Stimulated activated CD8-positive, alpha-beta memory T cell treated with anti-CD3 and anti-CD28 coated beads, Interleukin-15, amount 100 ng/mL, for 48 hours (primary cell): ENCODE results near the gene PARP1.
"Not testable (repeated sequence)": the region's sequence is repeated elsewhere in the genome, so short reads cannot be mapped to it uniquely, and the experiment has no call there.

Source experiments
- DNase-seq, 2 donors: peaks; one replicate each; pipeline ENCODE4 v3.0.0-alpha.2; 2020; ENCODE audit warnings: low read depth in 2 of 2

The PARP1 gene

DNA sequence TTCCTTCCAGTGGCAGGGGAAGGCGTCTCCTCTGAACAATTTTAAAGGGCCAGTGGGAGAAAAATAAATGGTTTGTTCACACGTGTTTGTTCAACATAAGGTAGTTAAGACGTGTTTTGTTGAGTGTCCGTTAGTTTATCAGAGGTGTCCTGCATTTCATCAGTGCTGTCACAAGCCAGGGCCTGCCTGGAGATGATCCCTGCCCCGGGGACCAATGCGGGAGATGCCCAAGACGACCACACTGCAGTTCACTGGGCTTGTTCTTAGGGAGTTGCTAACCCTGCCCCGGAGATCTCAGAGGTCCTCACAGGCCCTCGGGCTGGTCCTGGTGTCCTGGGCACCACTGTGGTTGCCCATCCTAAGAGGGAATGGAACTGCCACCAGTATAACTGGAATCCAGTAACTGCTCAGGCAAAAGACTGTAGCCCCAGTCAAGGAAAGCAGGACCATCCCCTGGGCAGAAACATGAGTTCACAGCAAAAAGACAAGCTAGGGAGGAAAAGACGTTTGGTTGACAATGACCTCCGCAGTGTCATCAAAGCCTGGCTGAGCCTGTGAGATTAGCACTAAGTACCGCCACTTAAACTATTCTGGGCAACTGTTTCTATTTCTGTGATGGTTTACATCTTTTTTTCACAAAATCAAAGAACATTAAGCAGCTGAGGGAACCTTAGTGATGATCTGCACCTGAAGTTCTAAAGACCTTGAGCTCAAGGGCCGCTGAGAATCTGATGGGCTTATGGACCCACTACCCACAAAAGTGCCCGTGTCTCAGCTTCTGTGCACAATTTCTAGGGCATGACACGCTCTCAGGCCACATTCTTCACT lies 54.0 kb downstream of the PARP1 start:
- DNase-seq = no peak

DNA sequence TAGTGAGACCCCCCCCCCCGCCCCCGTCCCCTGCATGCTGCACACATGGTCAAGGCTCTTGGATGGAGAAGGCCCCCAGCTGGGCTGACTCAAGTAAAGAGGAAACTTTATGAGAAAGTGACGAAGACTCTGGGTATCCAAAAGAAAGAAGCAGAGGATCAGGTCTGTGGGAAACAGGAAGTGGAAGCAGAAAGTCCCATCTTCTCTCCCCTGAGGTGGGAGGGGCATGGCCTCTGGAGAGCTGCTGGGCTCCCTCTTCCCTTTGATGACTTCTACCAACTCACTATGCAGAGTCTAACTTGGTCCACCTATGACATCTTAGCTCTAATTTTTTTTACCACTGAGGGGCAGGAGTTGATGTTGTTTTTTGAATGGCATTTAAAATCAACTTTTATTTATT lies 56.2 kb downstream of the PARP1 start:
- DNase-seq = no peak

DNA sequence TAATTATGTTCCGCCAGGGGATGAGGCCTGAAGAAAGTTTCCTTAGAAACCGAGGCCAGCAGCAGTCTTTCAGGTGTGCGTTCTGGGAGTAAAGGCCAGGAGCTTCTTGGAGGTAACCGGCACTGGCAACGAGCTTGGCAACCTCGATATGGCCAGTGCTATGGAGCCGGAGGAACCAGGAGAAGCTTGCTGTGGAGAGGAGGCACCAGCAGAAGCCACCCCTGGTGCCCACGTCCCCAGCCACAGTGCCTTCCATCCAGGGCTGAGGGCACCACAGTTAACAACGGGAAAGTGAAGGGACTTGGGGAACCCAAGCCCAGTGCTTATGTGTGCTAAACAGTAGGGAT lies 57.4 kb downstream of the PARP1 start:
- DNase-seq = no peak

DNA sequence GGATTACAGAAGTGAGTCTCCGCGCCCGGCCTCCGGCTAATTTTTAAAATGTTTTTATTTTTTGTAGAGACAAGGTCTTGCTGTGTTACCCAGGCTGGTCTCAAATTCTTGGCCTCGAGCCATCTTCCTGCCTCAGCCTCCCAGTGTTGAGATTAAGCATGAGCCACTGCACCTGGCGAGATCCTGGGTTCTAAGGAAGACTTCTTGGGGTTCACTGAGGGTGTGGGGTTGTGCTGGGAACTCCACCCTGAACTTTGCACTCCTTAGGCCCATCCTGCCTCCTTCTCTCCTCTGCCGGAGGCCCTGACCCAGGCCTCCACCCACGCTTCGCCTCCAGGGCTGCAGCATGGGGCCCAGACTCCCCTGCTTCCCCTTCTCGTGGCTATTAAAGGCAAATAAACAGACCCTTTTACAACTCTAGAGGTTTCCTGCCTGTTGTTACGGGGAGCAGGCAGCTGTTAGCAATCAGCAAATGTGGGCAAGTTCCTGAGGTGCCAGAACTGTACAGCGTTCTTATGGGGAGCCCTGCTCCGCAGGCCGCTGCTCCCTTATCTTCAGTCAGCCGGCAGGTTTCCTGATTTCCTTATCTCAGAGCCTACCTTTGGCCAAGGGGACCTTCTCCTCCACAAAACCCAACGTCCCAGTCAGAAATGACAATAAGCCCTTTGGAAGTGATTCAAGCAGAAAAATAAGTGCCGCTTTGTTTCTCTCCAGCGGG lies 57.9 kb downstream of the PARP1 start:
- no peak for DNase-seq

DNA sequence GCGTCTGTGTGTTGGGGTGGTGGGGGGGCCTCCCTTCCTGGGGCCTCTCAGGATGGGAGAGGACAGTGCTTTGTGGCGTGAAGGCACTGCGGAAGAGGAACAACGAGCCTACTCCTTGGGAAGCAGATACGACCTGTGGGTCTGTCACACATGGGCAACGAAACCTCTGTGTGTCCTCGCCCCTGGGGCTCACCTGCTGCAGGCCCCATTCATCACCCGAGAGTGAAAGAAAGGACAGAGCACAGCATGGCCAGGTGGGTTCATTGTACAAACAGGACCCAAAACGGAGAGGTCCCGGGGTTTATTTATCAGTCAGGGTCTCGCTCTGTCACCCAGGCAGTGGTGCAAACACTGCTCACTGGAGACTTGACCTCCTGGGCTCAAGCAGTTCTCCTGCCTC lies 58.8 kb downstream of the PARP1 start:
- no peak for DNase-seq

DNA sequence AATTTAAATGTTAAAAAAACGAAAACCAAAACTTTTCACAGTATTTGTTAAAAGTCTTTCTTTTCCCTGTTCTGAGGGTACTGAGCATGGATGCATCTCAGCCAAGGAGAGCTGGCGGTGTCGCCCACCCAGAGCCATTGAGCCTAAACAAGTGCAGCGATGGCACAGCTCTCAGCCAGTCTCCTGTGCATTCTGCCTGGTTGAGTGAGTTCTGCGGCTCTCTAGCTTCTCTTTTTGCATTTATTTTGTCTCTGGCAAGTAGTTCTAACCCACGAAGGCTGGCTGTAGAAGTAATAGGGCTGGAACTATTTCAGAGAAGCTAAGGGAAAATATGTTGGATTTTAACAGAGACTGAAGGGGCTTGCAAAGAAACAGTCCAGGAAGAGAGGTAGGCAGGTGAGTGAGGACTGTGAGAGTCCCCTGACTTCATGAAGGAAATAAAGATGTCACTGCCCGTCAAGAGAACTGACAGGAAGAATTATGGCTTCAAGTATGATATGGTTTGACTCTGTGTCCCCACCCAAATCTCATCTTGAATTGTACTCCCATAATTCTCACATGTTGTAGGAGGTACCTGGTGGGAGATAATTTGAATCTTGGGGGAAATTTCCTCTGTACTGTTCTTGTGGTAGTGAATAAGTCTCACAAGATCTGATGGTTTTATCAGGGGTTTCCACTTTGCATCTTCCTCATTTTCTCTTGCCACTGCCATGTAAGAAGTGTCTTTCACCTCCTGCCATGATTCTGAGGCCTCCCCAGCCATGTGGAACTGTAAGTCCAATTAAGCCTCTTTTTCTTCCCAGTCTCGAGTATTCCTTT lies 63.2 kb downstream of the PARP1 start:
- no peak for DNase-seq

DNA sequence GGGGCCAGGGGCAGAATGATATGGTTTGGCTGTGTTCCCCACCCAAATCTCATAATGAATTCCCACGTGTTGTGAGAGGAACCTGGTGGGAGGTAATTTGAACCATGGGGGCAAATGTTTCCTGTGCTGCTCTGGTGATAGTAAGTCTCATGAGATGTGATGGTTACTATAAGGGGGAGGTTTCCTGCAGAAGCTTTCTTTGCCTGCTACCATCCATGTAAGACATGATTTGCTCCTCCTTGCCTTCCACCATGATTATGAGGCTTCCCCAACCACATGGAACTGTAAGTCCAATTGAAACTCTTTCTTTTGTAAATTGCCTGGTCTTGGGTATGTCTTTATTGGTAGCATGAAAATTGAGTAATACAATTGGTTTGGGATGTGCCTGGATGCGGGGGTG lies 65.2 kb downstream of the PARP1 start:
- DNase-seq = no peak

DNA sequence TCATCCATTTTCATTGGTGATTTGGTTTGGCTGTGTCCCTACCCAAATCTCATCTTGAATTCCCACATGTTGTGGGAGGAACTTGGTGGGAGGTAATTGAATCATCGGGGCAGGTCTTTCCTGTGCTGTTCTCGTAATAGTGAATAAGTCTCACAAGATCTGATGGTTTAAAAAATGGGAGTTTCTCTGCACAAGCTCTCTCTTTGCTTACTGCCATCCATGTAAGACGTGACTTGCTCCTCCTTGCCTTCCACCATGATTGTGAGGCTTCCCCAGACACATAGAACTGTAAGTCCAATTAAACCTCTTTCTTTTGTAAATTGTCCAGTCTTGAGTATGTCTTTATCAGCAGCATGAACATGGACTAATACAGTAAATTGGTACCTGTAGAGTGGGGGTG lies 67.8 kb downstream of the PARP1 start:
- DNase-seq = not testable (repeated sequence)

DNA sequence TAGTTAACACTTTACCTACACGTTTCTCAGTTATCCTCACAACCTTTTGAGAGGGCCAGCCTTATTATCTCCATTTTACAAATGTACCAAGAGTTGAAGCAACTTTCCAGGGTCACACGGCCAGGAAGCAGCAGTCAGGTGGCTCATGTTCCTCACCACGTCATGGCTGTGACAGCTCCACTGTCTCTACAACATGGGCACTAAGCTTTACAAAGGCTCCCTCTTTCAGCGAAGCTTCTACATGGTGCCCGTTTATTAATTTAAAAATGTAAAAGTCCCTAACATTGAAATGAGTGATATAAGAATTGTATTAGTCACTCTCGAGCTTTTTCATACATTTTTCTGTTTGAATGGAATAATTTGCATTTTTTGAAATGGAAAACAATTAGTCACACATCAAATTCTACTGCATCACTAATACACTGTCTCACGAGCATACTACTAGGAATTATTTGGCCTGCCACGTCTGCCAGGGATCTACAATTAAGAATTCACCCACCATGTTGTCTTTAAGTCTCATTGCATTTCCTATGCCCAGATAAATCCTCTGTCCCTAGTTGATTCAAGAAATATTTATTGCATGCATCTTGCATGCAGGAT lies 70.5 kb downstream of the PARP1 start:
- no peak for DNase-seq

DNA sequence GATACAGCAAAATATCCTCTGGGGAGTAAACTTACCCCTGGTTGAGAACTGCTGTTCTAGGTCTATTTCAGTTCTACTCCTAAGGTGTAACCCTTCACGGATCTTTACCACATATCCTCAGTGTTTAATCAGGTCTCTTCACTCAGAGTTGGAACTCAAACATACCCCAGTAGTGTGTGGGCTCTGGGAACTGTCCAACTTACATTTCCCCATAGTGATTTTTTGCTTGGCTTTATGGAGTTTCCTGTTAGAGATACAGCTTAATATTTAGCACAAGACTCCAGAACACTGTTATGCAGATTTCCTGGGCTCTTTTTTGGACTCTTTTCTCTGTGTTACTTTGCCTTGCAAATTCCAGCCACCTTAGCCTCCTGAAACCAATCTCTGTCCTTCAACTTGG lies 72.2 kb downstream of the PARP1 start:
- no peak for DNase-seq

DNA sequence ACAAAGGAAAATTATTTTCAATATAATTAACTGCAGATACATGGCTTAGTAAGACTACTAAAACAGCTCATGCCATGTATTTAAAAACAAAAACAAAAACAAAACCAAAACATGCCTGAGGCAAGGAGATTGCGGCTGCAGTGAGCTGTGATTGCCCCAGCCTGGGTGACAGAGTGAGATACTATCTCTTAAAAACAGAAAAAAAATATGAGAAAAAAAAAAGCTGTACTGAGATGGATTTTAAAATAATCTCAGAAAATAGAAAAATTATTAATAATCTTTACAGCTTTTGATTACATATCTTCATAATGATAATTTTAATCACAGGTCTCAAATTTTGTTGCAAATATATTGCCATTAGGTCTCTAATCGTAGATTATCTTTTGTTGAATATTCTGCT lies 74.9 kb downstream of the PARP1 start:
- DNase-seq = no peak

DNA sequence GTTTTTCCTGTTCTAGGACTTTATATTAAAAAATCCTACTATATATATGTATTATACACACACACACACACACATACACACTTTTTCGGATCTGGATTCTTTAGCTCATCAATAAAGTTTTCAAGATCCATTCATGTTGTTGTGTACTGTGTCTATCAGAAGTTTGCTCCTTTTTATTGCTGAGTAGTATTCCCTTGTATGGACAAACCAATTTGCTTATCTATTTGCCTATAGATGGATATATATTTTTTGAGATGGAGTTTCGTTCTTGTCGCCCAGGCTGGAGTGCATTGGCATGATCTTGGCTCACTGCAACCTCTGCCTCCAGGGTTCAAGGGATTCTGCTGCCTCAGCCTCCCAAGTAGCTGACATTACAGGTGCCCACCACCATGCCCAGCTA lies 78.7 kb downstream of the PARP1 start:
- DNase-seq = no peak

DNA sequence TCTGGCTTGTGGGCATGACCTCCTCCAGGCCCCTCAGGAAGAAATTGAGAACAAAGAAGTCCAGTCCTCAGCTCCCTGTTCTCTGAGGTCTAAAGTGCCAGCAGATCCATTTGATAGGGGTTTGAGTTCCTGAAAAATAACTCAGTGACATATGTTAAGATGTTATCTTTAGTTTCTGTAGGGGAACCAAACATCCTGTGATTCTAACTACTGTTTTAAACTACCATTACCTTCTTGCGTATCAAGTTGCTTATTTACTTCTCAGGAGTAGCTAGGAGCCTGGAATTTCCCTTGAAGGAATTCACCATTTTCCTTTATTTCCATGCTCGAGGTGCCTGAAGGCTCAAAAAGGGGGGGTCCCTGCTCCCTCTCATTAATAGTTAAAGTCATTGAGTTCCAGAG lies 80.1 kb downstream of the PARP1 start:
- DNase-seq = no peak

DNA sequence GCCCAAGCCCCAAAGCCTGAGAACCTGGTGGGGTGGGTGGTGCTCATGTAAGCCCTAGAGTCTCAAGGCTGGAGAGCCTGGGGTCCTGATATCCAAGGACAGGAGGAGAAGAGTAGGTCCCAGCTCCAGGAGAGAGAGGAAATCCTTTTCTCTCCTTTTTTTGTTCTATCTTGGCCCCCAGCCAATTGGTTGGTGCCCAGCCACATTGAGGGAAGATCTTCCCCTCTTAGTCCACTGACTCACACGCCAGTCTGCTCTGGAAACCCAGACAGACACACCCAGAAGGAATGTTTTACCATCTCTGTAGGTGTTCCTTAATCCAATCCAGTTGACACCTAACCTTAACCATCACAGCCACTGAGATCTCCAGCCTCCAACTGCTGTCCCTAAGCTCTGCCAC lies 82.7 kb downstream of the PARP1 start:
- no peak for DNase-seq

DNA sequence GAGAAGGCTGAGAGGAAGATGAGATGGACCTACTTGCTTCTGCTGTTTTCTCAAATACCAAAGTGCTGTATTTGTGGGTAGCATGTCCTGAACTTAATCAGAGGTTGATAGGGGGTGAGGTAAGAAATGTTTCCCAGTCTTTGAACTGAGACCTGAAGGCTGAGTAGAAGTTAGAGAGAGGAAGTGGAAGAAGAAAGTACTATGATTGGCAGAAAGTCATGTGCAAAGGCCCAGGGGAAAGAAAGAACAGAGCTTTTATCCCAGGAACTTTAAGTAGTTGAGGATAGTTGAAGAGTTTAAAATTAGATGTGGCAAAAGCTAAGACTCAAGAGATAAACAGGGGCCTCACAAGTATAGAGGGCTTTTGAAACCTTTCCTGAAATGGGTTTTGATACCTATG lies 83.4 kb downstream of the PARP1 start:
- no peak for DNase-seq

DNA sequence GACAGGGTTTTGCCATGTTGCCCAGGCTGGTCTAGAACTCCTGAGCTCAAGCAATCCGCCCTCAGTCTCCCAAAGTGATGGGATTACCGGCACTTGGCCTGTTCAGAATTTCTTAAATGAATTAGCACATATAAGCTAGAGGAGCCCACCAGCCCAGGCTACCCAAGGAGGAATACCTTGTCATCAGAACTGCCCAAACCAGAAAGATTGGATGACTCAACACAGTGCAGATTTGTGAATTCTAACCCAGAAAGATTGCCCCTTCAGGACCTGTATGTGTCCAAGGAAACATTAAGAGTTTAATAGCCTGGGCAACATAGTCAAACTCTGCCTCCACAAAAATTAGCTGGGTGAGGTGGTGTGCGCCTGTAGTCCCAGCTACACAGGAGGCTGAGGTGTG lies 84.9 kb downstream of the PARP1 start:
- no peak for DNase-seq

DNA sequence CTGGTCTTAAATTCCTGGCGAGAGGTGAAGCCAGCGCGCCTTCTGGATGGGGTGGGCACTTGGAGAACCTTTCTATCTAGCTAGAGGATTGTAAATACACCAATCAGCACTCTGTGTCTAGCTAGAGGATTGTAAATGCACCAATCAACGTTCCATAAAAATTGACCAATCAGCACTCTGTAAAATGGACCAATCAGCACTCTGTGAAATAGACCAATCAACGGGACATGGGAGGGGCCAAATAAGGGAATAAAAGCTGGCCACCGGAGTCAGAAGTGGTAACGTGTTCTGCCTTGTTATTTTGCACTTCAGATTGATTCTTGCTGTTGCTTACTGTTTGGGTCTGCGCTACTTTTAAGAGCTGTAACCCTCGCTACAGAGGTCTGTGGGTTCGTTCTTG lies 87.0 kb downstream of the PARP1 start:
- no peak for DNase-seq

DNA sequence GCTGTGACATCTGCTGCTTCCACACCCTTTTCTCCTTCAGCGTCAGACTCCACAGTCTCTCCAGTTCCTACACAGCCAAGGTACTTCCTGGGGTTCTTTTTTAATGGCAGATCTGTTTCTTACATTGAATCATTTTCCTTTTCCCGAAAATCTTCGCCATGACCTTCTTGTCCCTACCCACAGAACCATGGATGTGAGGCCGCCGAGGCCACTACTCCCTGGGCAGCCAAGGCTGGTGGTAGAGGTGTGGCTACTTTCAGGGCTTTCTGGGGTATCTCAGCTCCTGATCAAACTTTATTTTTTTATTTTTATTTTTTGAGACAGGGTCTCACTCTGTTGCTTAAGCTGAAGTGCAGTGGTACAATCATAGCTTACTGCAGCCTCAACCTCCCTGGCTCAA lies 89.4 kb downstream of the PARP1 start:
- DNase-seq = no peak

DNA sequence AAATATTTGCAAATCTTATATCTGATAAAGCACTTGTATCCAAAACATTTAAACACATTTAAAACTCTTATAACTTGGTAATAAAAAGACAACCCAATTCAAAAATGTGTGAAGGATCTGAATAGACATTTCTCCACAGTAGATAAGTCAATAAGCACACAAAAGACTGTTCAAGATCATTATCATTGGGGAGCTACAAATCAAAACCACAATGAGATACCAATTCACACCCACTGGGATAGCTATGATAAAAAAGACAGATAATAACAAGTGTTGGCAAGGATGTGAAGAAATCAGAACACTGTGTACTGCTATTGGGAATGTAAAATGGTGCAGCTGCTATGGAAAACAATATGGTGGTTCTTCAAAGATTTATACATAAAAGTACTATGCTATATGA lies 93.8 kb downstream of the PARP1 start:
- DNase-seq = no peak

DNA sequence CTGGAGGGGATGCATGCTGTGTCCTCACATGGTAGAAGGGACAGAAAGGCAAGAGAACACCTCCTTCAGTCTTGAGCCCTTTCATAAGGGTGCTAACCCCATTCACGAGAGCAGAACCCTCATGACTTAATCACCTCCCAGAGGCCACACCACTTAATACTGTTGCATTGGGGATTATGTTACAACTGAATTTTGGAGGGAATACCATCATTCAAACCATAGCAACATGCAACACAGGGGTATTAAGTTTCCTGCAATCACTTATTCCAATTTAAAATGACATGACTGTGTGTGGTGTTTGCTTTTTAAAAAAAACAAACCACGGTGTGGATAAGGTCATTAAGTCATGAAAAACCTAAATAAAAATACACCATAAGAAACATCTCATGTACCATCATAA lies 95.8 kb downstream of the PARP1 start:
- no peak for DNase-seq

DNA sequence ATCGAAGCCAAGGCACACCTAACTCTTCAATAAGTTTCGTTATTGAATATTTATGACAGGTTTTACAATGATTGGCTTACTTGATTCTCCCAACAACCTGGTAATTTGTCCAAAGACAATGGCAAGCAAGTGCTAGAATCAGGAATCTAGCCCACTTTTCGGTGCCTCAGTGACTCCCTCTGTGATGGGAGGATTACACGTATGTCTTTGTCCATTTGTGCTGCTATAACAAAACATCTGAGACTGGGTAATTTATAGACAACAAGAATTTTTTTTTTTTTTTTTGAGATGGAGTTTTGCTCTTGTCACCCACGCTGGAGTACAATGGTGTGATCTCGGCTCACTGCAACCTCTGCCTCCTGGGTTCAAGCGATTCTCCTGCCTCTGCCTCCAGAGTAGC lies 96.5 kb downstream of the PARP1 start:
- no peak for DNase-seq
